KBM-7 (cell line): ENCODE measurements around the gene CCDC144A.
"Not testable (repeated sequence)": the region's sequence is repeated elsewhere in the genome, so short reads cannot be mapped to it uniquely, and the experiment has no call there.

Source experiments
- DNase-seq: peaks from one replicate; pipeline ENCODE4 v3.0.0-alpha.2; 2015
- in situ Hi-C: fragments of 300-500 bp; cut with MboI; formaldehyde crosslinking; loops from 2 replicates; pipeline ENCODE4 v1.14.3; 2020; ENCODE audit warnings: low sequenced_read_pairs, low pct_unique_long_range_greater_than_20kb, mixed read lengths

Gene CCDC144A

GRCh38 chr17:16746571-16746970, 56.5 kb downstream of the CCDC144A start:
- in situ Hi-C loops, DNase-seq: not testable (repeated sequence)

GRCh38 chr17:16750515-16750914, 60.5 kb downstream of the CCDC144A start:
- DNase-seq, in situ Hi-C loops: not testable (repeated sequence)

GRCh38 chr17:16751224-16751923, 61.3 kb downstream of the CCDC144A start:
- peak; percentile 53 for DNase-seq

GRCh38 chr17:16751924-16752287, 61.9 kb downstream of the CCDC144A start:
- DNase-seq, in situ Hi-C loops: not testable (repeated sequence)

More at GRCh38 chr17:16751224-16751923, 61.3 kb downstream of the CCDC144A start:
- in situ Hi-C loops, result not testable (repeated sequence)

GRCh38 chr17:16757520-16757919, 67.5 kb downstream of the CCDC144A start:
- DNase-seq, in situ Hi-C loops: not testable (repeated sequence)

GRCh38 chr17:16758177-16758576, 68.1 kb downstream of the CCDC144A start:
- in situ Hi-C loops, DNase-seq: not testable (repeated sequence)

GRCh38 chr17:16768290-16769175, 78.5 kb downstream of the CCDC144A start:
- in situ Hi-C loops, DNase-seq: not testable (repeated sequence)

GRCh38 chr17:16772394-16773145, 82.5 kb downstream of the CCDC144A start:
- in situ Hi-C loops, DNase-seq: not testable (repeated sequence)

- DNase-seq, in situ Hi-C loops: not testable (repeated sequence)
These were observed 83.1 kb downstream of the CCDC144A start for GRCh38 chr17:16773146-16773522.

- DNase-seq, in situ Hi-C loops: not testable (repeated sequence)
These were observed 97.8 kb downstream of the CCDC144A start for GRCh38 chr17:16787851-16788250.

- in situ Hi-C loops, DNase-seq: not testable (repeated sequence)
These were observed 99.0 kb downstream of the CCDC144A start for GRCh38 chr17:16788889-16789536.

GRCh38 chr17:16789622-16790021, 99.6 kb downstream of the CCDC144A start:
- in situ Hi-C loops, DNase-seq: not testable (repeated sequence)

GRCh38 chr17:16790313-16790871, 100.4 kb downstream of the CCDC144A start:
- in situ Hi-C loops, DNase-seq: not testable (repeated sequence)

GRCh38 chr17:16794215-16794614, 104.2 kb downstream of the CCDC144A start:
- in situ Hi-C loops, result not testable (repeated sequence)

GRCh38 chr17:16795894-16796293, 105.9 kb downstream of the CCDC144A start:
- in situ Hi-C loops, DNase-seq: not testable (repeated sequence)

More at GRCh38 chr17:16794215-16794614, 104.2 kb downstream of the CCDC144A start:
- DNase-seq, result peak; percentile 57

GRCh38 chr17:16804851-16805250, 114.8 kb downstream of the CCDC144A start:
- DNase-seq, in situ Hi-C loops: not testable (repeated sequence)

GRCh38 chr17:16806599-16806998, 116.6 kb downstream of the CCDC144A start:
- DNase-seq, in situ Hi-C loops: not testable (repeated sequence)

GRCh38 chr17:16807620-16808019, 117.6 kb downstream of the CCDC144A start:
- DNase-seq, in situ Hi-C loops: not testable (repeated sequence)
